Endothelial cell of umbilical vein (primary cell): ENCODE results near the gene OTULIN. TPM values are rescaled to one million over a fixed set of nuclear protein-coding genes. Genes with fewer than 3 reads are reported as not detected.

ENCODE experiments used
- BruUV-seq: library from RNA; stranded (reverse); fragments of 400-500 nt; replicated peaks from 2 replicates; lab custom pipeline; 2021; lab: Mats Ljungman, UMichigan
- CTCF ChIA-PET: fragments of 300-600, 350-600 bp; sonication (Branson Sonifier 250); formaldehyde crosslinking; loops from one replicate; lab custom pipeline; 2021; ENCODE audit warnings: antibody characterized with exemption, inconsistent platforms; lab: Charles Lee
- POLR2A ChIA-PET: fragments of 300-600, 350-600 bp; sonication (Branson Sonifier 250); formaldehyde crosslinking; loops from one replicate; lab custom pipeline; 2021; ENCODE audit warnings: antibody characterized with exemption, inconsistent platforms; lab: Charles Lee
- DNase-seq: peaks from one replicate; pipeline ENCODE4 v3.0.0-alpha.2; 2011; ENCODE audit warnings: low read depth, low spot score
- FAIRE-seq: peaks from 2 replicates; lab custom pipeline; 2011; peaks lifted over from hg19 to GRCh38; lab: Jason Lieb, UNC
- H2AFZ ChIP-seq: 2 replicates; pipeline ENCODE4 v1.6.0; 2012; ENCODE audit warnings: low read depth, low read length, control low read depth, inconsistent platforms
- H3K27ac ChIP-seq: 2 replicates; pipeline ENCODE4 v1.5.1; 2011; ENCODE audit warnings: low read depth, mild to moderate bottlenecking, control low read depth, low read length, moderate library complexity; ENCODE audit not compliant: insufficient read depth
- H3K27me3 ChIP-seq, 2 experiments: 2 replicates each; pipeline versions ENCODE4 v1.6.0 to v1.6.1; 2011; ENCODE audit warnings: low read length in 2 of 2, mixed read lengths in 1 of 2; ENCODE audit not compliant: control insufficient read depth in 2 of 2, insufficient read depth in 2 of 2
- H3K36me3 ChIP-seq, 2 experiments: 2 replicates in 1 of 2; 3 replicates in 1 of 2; pipeline ENCODE4 v1.5.1; 2011; ENCODE audit warnings: low read length in 2 of 2, mild to moderate bottlenecking in 1 of 2, moderate library complexity in 1 of 2; ENCODE audit not compliant: control insufficient read depth in 2 of 2, insufficient read depth in 2 of 2; ENCODE audit errors: extremely low read depth in 1 of 2
- H3K4me1 ChIP-seq: 3 replicates; pipeline ENCODE4 v1.5.1; 2011; ENCODE audit warnings: mild to moderate bottlenecking, low read length; ENCODE audit not compliant: control insufficient read depth, insufficient read depth; ENCODE audit errors: extremely low read depth
- H3K4me2 ChIP-seq: 2 replicates; pipeline ENCODE4 v1.6.1; 2011; ENCODE audit warnings: low read length, control low read depth, mixed read lengths; ENCODE audit not compliant: insufficient read depth
- H3K4me3 ChIP-seq, 3 experiments: fragments of 200-600 bp in 1 of 3; sonication (generic), shearing (Covaris generic) in 1 of 3; replicated peaks in 1 of 3; 2 replicates each; pipeline ENCODE4 v1.5.1; 2011 to 2016; ENCODE audit warnings: control low read depth in 3 of 3, low read length in 3 of 3, mild to moderate bottlenecking in 2 of 3, inconsistent platforms in 1 of 3, low read depth in 1 of 3, moderate library complexity in 1 of 3; ENCODE audit not compliant: insufficient read depth in 1 of 3
- H3K79me2 ChIP-seq: 2 replicates; pipeline ENCODE4 v1.6.0; 2012; ENCODE audit warnings: low read length, inconsistent platforms; ENCODE audit not compliant: control insufficient read depth, insufficient read depth
- H3K9ac ChIP-seq: replicated peaks from 2 replicates; pipeline ENCODE3; 2011; ENCODE audit warnings: low read length, control low read depth; ENCODE audit not compliant: insufficient read depth; ENCODE audit errors: extremely low read depth
- H3K9me1 ChIP-seq: replicated peaks from 3 replicates; pipeline ENCODE4 v1.6.0; 2011; ENCODE audit warnings: mild to moderate bottlenecking, low read length; ENCODE audit not compliant: control insufficient read depth, insufficient read depth; ENCODE audit errors: extremely low read depth
- H3K9me3 ChIP-seq: replicated peaks from 2 replicates; pipeline ENCODE4 v1.5.1; 2012; ENCODE audit warnings: low read length, inconsistent platforms; ENCODE audit not compliant: control insufficient read depth, insufficient read depth
- H4K20me1 ChIP-seq: replicated peaks from 2 replicates; pipeline ENCODE3; 2011; ENCODE audit warnings: mild to moderate bottlenecking, low read length; ENCODE audit not compliant: control insufficient read depth, insufficient read depth; ENCODE audit errors: extremely low read depth
- EZH2 ChIP-seq: IDR thresholded peaks from 2 replicates; pipeline ENCODE4 v1.6.1; 2012; ENCODE audit warnings: borderline replicate concordance, low read depth, mild to moderate bottlenecking, moderate library complexity, low read length, inconsistent platforms; ENCODE audit not compliant: severe bottlenecking
- FOS ChIP-seq: IDR thresholded peaks from 2 replicates; pipeline ENCODE4 v1.6.1; 2011; ENCODE audit warnings: mild to moderate bottlenecking, low read length, moderate library complexity, borderline replicate concordance; ENCODE audit not compliant: insufficient read depth
- GATA2 ChIP-seq: IDR thresholded peaks from 2 replicates; pipeline ENCODE4 v1.7.0; 2011; ENCODE audit warnings: low read depth, mild to moderate bottlenecking, moderate library complexity, mixed read lengths, low read length; ENCODE audit not compliant: insufficient read length, insufficient read depth
- JUN ChIP-seq: IDR thresholded peaks from 2 replicates; pipeline ENCODE4 v1.6.1; 2011; ENCODE audit warnings: borderline replicate concordance, low read depth; ENCODE audit not compliant: insufficient read length, insufficient read depth
- MYC ChIP-seq: IDR thresholded peaks from one replicate; pipeline ENCODE4 v1.6.1; 2011; ENCODE audit warnings: mild to moderate bottlenecking, low read depth, low read length
- POLR2A ChIP-seq: IDR thresholded peaks from 2 replicates; pipeline ENCODE4 v1.6.1; 2012; ENCODE audit warnings: low read depth, mild to moderate bottlenecking, control low read depth, low read length
- POLR2AphosphoS5 ChIP-seq: IDR thresholded peaks from 2 replicates; pipeline ENCODE4 v1.6.1; 2012; ENCODE audit warnings: low read depth, mild to moderate bottlenecking, control low read depth, low read length, moderate library complexity; ENCODE audit not compliant: insufficient read depth
- dilution Hi-C: fragments of 300-500 bp; cut with MboI; formaldehyde crosslinking; loops from one replicate; pipeline ENCODE4 v1.15.0; 2019; ENCODE audit warnings: low sequenced_read_pairs; ENCODE audit not compliant: extremely low pct_ligation_motif_present
- intact Hi-C: fragments of 100-400 bp; cut with micrococcal nuclease; formaldehyde crosslinking; loops from one replicate; pipeline ENCODE4 v1.10.0; 2022
- polyA plus RNA-seq, 4 experiments: library from polyadenylated mRNA; depleted of rRNA in 3 of 4; stranded (reverse) in 3 of 4; unstranded in 1 of 4; fragments of >200 nt; gene quantifications; 2 replicates each; pipeline versions ENCODE4 v1.2.1 to v1.2.3, GENCODE V29; 2011 to 2012; ENCODE audit warnings: missing spikeins in 1 of 4
- total RNA-seq: library from RNA; stranded (reverse); gene quantifications from 2 replicates; pipeline ENCODE4 v1.2.3, GENCODE V29; 2021
- TF ChIP-seq, protein P1 (sequence below), 2 donors: IDR thresholded peaks; 1 replicate in 1 of 2; 2 replicates in 1 of 2; pipeline ENCODE4 v1.5.1; 2011; ENCODE audit warnings: low read length in 2 of 2, mild to moderate bottlenecking in 2 of 2, moderate library complexity in 2 of 2, control low read depth in 1 of 2, inconsistent platforms in 1 of 2, low read depth in 1 of 2; ENCODE audit not compliant: insufficient read depth in 1 of 2; ENCODE audit errors: extremely low read depth in 1 of 2
- TF ChIP-seq, protein P2 (sequence below): IDR thresholded peaks from 2 replicates; pipeline ENCODE4 v1.6.1; 2011; ENCODE audit not compliant: insufficient read depth, insufficient read length

Gene OTULIN
- total and polyA plus RNA-seq, 2 donors (not counting 3 experiments of a cell fraction or from before 2014, with no cell fraction given): 7.8 to 30.2 TPM

- intact Hi-C loops (no loop called here), dilution Hi-C loops (no loop called here)
- POLR2A ChIA-PET: no interaction called here
Measured at GRCh38 chr5:14699807-14700400, 35.4 kb downstream of the OTULIN start.

More at GRCh38 chr5:14699807-14700400, 35.4 kb downstream of the OTULIN start:
- no peaks in the 10 kb centered on the region for H4K20me1 ChIP-seq
- no peak overlapping the region for H3K4me2 ChIP-seq
- peaks cover 6 to 13% of the 10 kb centered on the region in 2 experiments for H3K36me3 ChIP-seq
- FAIRE-seq (no peak), DNase-seq (no peak)
- H3K9me3 ChIP-seq: no peaks in the 10 kb centered on the region
- no peaks in the 10 kb centered on the region for H3K27me3 ChIP-seq
- H3K4me1 ChIP-seq: no peaks in the 10 kb centered on the region
- TF ChIP-seq EZH2: no peak
- no peak for TF ChIP-seq POLR2AphosphoS5
- no peak for TF ChIP-seq POLR2A
- TF ChIP-seq, protein P1, sequence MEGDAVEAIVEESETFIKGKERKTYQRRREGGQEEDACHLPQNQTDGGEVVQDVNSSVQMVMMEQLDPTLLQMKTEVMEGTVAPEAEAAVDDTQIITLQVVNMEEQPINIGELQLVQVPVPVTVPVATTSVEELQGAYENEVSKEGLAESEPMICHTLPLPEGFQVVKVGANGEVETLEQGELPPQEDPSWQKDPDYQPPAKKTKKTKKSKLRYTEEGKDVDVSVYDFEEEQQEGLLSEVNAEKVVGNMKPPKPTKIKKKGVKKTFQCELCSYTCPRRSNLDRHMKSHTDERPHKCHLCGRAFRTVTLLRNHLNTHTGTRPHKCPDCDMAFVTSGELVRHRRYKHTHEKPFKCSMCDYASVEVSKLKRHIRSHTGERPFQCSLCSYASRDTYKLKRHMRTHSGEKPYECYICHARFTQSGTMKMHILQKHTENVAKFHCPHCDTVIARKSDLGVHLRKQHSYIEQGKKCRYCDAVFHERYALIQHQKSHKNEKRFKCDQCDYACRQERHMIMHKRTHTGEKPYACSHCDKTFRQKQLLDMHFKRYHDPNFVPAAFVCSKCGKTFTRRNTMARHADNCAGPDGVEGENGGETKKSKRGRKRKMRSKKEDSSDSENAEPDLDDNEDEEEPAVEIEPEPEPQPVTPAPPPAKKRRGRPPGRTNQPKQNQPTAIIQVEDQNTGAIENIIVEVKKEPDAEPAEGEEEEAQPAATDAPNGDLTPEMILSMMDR (IDR thresholded peaks at IDR 0.05; ENCODE audit: extremely low read depth in 1 of 2, insufficient read depth in 1 of 2, low read depth in 1 of 2, low read length in 2 of 2): no peak
- TF ChIP-seq JUN: no peak
- no peak for TF ChIP-seq GATA2
- TF ChIP-seq, protein P2, sequence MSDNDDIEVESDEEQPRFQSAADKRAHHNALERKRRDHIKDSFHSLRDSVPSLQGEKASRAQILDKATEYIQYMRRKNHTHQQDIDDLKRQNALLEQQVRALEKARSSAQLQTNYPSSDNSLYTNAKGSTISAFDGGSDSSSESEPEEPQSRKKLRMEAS: no peak
- no peak for TF ChIP-seq FOS
- TF ChIP-seq MYC: no peak
- CTCF ChIA-PET: no interaction called here
- no peak overlapping the region for H3K9ac ChIP-seq
- H3K79me2 ChIP-seq: no peaks in the 10 kb centered on the region
- H3K9me1 ChIP-seq: no peaks in the 10 kb centered on the region
- H3K27ac ChIP-seq: no peak overlapping the region
- no peak overlapping the region for H3K4me3 ChIP-seq
- no TSS peak for BruUV-seq
- no peak overlapping the region for H2AFZ ChIP-seq
